Panc1 (cell line): ENCODE data around the gene RBMXL3. TPM values are rescaled to one million over a fixed set of nuclear protein-coding genes. Genes with fewer than 3 reads are reported as not detected.

Experiments used
- ATAC-seq: fragments of 200-7000 bp; cut with Tn5 transposase; 2 replicates; pipeline ENCODE4 v1.9.1; 2020; ENCODE audit warnings: mild to moderate bottlenecking, moderate library complexity
- BruUV-seq: library from RNA; stranded (reverse); fragments of 400-500 nt; replicated peaks from 2 replicates; lab custom pipeline; 2021; lab: Mats Ljungman, UMichigan
- CTCF ChIA-PET: fragments of 300-600 bp; sonication (Branson Sonifier 250); formaldehyde crosslinking; loops from one replicate; lab custom pipeline; 2022; ENCODE audit warnings: antibody characterized with exemption; lab: Charles Lee
- POLR2A ChIA-PET: fragments of 300-600 bp; sonication (Branson Sonifier 250); formaldehyde crosslinking; loops from one replicate; lab custom pipeline; 2022; ENCODE audit warnings: antibody characterized with exemption; lab: Charles Lee
- DNase-seq: peaks from one replicate; pipeline ENCODE4 v3.0.0-alpha.2; 2010; ENCODE audit warnings: low read depth, low spot score
- H3K27ac ChIP-seq: 2 replicates; pipeline ENCODE4 v1.5.1; 2011; ENCODE audit warnings: mild to moderate bottlenecking, low read length, inconsistent platforms
- H3K27me3 ChIP-seq: fragments of 200-500 bp; sonication (Bioruptor generic); 2 replicates; pipeline ENCODE4 v1.6.0; 2014; ENCODE audit warnings: low read length, inconsistent platforms; ENCODE audit not compliant: control insufficient read depth, insufficient read depth
- H3K36me3 ChIP-seq: fragments of 200-500 bp; sonication (Bioruptor generic); 2 replicates; pipeline ENCODE4 v1.5.1; 2014; ENCODE audit warnings: inconsistent platforms, mild to moderate bottlenecking, low read length, moderate library complexity; ENCODE audit not compliant: control insufficient read depth, insufficient read depth
- H3K4me1 ChIP-seq: 2 replicates; pipeline ENCODE4 v1.5.1; 2011; ENCODE audit warnings: inconsistent platforms, mild to moderate bottlenecking, low read length, moderate library complexity; ENCODE audit not compliant: control insufficient read depth, insufficient read depth
- H3K4me3 ChIP-seq, 2 experiments: 2 replicates each; pipeline ENCODE4 v1.5.1; 2011 to 2012; ENCODE audit warnings: low read depth in 2 of 2, low read length in 2 of 2, mild to moderate bottlenecking in 2 of 2, inconsistent platforms in 1 of 2, moderate library complexity in 1 of 2
- H3K9me3 ChIP-seq: fragments of 200-500 bp; sonication (Bioruptor generic); 2 replicates; pipeline ENCODE4 v1.5.1; 2014; ENCODE audit warnings: low read depth, mild to moderate bottlenecking, inconsistent platforms, low read length, moderate library complexity; ENCODE audit not compliant: control insufficient read depth, insufficient read depth
- POLR2AphosphoS5 ChIP-seq: IDR thresholded peaks from 2 replicates; pipeline ENCODE4 v1.6.1; 2012; ENCODE audit warnings: mild to moderate bottlenecking, low read depth, low read length, moderate library complexity
- SIN3A ChIP-seq: IDR thresholded peaks from 2 replicates; pipeline ENCODE4 v1.6.1; 2012; ENCODE audit warnings: low read depth, mild to moderate bottlenecking, low read length, moderate library complexity, borderline replicate concordance; ENCODE audit not compliant: insufficient read depth
- TCF7L2 ChIP-seq: IDR thresholded peaks from 2 replicates; pipeline ENCODE4 v1.6.1; 2011; ENCODE audit warnings: mild to moderate bottlenecking, low read depth, low read length, inconsistent platforms
- in situ Hi-C: cut with HindIII; loops from 2 replicates; pipeline ENCODE4 v1.10.0; 2016; ENCODE audit warnings: low sequenced_read_pairs, low pct_unique_long_range_greater_than_20kb
- intact Hi-C: fragments of 100-400 bp; cut with micrococcal nuclease; formaldehyde crosslinking; loops from one replicate; pipeline ENCODE4 v1.10.0; 2022; ENCODE audit not compliant: unreplicated experiment
- total RNA-seq: library from RNA; stranded (reverse); gene quantifications from one replicate; pipeline ENCODE4 v1.2.1, GENCODE V29; 2021; ENCODE audit not compliant: unreplicated experiment
- TF ChIP-seq, protein P1 (sequence below), 2 experiments: IDR thresholded peaks; 2 replicates each; pipeline ENCODE4 v1.6.1; 2011 to 2012; ENCODE audit warnings: low read depth in 2 of 2, control low read depth in 1 of 2, low read length in 1 of 2, mild to moderate bottlenecking in 1 of 2, moderate library complexity in 1 of 2; ENCODE audit not compliant: insufficient read depth in 1 of 2
- TF ChIP-seq, protein P2 (sequence below): fragments of 450-650 bp; IDR thresholded peaks from 2 replicates; pipeline ENCODE4 v1.5.1; 2017; ENCODE audit warnings: mild to moderate bottlenecking

The RBMXL3 gene
- total RNA-seq, 1 experiment from 2014 or later = not detected

DNA sequence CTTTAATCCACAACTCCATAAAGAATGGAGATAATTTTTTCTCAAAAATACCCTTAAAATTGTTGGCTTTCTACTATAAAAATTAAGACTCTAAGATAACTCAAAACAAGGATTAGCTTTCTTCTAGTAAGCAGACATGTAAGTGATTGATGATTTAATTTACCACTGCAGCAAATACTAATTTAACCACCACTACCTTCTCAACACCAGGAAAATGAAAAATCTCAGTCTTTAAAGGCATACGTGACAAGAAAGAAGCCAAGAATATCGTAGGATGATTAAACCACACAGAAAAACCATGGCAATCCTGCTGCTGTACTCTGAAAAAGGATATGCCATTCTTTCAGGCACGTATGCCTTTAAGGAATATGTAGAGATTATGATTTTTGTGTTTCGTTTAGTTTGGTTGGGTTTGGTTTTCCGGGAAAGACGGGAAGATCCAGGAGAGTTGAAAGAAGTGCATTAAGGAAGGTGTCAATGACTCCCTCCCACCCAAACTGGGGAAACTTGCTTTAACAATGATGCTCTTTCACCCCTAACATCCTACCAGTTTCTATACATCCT lies 43.8 kb downstream of the RBMXL3 start:
- intact Hi-C loops = no loop called here
- TF ChIP-seq POLR2AphosphoS5 (no peak), SIN3A (no peak), TCF7L2 (no peak)
- TF ChIP-seq, protein P1, sequence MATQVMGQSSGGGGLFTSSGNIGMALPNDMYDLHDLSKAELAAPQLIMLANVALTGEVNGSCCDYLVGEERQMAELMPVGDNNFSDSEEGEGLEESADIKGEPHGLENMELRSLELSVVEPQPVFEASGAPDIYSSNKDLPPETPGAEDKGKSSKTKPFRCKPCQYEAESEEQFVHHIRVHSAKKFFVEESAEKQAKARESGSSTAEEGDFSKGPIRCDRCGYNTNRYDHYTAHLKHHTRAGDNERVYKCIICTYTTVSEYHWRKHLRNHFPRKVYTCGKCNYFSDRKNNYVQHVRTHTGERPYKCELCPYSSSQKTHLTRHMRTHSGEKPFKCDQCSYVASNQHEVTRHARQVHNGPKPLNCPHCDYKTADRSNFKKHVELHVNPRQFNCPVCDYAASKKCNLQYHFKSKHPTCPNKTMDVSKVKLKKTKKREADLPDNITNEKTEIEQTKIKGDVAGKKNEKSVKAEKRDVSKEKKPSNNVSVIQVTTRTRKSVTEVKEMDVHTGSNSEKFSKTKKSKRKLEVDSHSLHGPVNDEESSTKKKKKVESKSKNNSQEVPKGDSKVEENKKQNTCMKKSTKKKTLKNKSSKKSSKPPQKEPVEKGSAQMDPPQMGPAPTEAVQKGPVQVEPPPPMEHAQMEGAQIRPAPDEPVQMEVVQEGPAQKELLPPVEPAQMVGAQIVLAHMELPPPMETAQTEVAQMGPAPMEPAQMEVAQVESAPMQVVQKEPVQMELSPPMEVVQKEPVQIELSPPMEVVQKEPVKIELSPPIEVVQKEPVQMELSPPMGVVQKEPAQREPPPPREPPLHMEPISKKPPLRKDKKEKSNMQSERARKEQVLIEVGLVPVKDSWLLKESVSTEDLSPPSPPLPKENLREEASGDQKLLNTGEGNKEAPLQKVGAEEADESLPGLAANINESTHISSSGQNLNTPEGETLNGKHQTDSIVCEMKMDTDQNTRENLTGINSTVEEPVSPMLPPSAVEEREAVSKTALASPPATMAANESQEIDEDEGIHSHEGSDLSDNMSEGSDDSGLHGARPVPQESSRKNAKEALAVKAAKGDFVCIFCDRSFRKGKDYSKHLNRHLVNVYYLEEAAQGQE (IDR thresholded peaks at IDR 0.05; ENCODE audit: insufficient read depth in 1 of 2, low read depth in 2 of 2, low read length in 1 of 2) = no peak
- TF ChIP-seq, protein P2, sequence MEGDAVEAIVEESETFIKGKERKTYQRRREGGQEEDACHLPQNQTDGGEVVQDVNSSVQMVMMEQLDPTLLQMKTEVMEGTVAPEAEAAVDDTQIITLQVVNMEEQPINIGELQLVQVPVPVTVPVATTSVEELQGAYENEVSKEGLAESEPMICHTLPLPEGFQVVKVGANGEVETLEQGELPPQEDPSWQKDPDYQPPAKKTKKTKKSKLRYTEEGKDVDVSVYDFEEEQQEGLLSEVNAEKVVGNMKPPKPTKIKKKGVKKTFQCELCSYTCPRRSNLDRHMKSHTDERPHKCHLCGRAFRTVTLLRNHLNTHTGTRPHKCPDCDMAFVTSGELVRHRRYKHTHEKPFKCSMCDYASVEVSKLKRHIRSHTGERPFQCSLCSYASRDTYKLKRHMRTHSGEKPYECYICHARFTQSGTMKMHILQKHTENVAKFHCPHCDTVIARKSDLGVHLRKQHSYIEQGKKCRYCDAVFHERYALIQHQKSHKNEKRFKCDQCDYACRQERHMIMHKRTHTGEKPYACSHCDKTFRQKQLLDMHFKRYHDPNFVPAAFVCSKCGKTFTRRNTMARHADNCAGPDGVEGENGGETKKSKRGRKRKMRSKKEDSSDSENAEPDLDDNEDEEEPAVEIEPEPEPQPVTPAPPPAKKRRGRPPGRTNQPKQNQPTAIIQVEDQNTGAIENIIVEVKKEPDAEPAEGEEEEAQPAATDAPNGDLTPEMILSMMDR = no peak
- no peaks in the 10 kb centered on the region for H3K9me3 ChIP-seq
- no peak for ATAC-seq
- H3K27me3 ChIP-seq = peaks cover 39% of the 10 kb centered on the region
- H3K36me3 ChIP-seq = no peaks in the 10 kb centered on the region
- ChIA-PET POLR2A (no interaction called here), CTCF (no interaction called here)
- no peak overlapping the region for H3K27ac ChIP-seq
- H3K4me1 ChIP-seq = no peaks in the 10 kb centered on the region
- no peak for DNase-seq
- in situ Hi-C loops = no loop called here
- H3K4me3 ChIP-seq = peak overlapping the region; percentile 39 to 45
- no TSS peak for BruUV-seq

- Histone ChIP-seq H3K27ac (no peak within 1 kb of the TSS), H3K36me3 (no peaks in the 10 kb centered on the region), H3K27me3 (peaks cover 39% of the 10 kb centered on the region), H3K4me1 (no peaks in the 10 kb centered on the region), H3K9me3 (no peaks in the 10 kb centered on the region), H3K4me3 (peak within 1 kb of the TSS; percentile 39 to 45)
- no TSS peak for BruUV-seq
- TF ChIP-seq POLR2AphosphoS5 (no peak), SIN3A (no peak), TCF7L2 (no peak)
- TF ChIP-seq, protein P1 (IDR thresholded peaks at IDR 0.05; ENCODE audit: insufficient read depth in 1 of 2, low read depth in 2 of 2, low read length in 1 of 2) = no peak
- TF ChIP-seq, protein P2 = no peak
- DNase-seq (no peak), ATAC-seq (peak; percentile 66; the same call in 1 of the 2 replicates)
- ChIA-PET CTCF (no interaction called here), POLR2A (no interaction called here)
- intact Hi-C loops (no loop called here), in situ Hi-C loops (no loop called here)
Observed at GRCh38 chrX:115233497-115234455, 44.6 kb downstream of the RBMXL3 start, which contains the start of gene LRCH2. Gene LRCH2 (minus strand): TSS chrX:115234096. CDS start chrX:115234041, 55 bp downstream.
